ENCODE data around the gene DSCAM. TPM values are rescaled to one million over a fixed set of nuclear protein-coding genes. Genes with fewer than 3 reads are reported as not detected.

DSCAM gene
- polyA plus RNA-seq, 1 experiment = 0.10 TPM

- POLR2A ChIA-PET = no interaction called here
- H3K4me3 ChIP-seq (ENCODE audit: low read depth, low read length) = no peak overlapping the region
- no peak for TF ChIP-seq CTCF (IDR thresholded peaks at IDR 0.05; ENCODE audit: insufficient read depth, low read depth, low read length)
- CTCF ChIA-PET = no interaction called here
- DNase-seq (ENCODE audit: low read depth) = no peak
- H3K36me3 ChIP-seq (ENCODE audit: control insufficient read depth, insufficient read depth, low read length) = no peaks in the 10 kb centered on the region
- no peaks in the 10 kb centered on the region for H3K27me3 ChIP-seq (ENCODE audit: control insufficient read depth, insufficient read depth, low read length)
These were observed 207.3 kb downstream of the DSCAM start for GRCh38 chr21:40639616-40640194.

- CTCF ChIA-PET = interaction anchor here (0.6 kb wide), 1 partner anchor 214 kb away, joined by 4 read pairs; no protein-coding TSS in a partner anchor
- TF ChIP-seq CTCF (IDR thresholded peaks at IDR 0.05; ENCODE audit: insufficient read depth, low read depth, low read length) = no peak
- no peak for DNase-seq (ENCODE audit: low read depth)
- H3K27me3 ChIP-seq (ENCODE audit: control insufficient read depth, insufficient read depth, low read length) = no peaks in the 10 kb centered on the region
- POLR2A ChIA-PET = no interaction called here
- no peaks in the 10 kb centered on the region for H3K36me3 ChIP-seq (ENCODE audit: control insufficient read depth, insufficient read depth, low read length)
- no peak overlapping the region for H3K4me3 ChIP-seq (ENCODE audit: low read depth, low read length)
These were observed 208.3 kb downstream of the DSCAM start for GRCh38 chr21:40638466-40639251.

- TF ChIP-seq CTCF (IDR thresholded peaks at IDR 0.05; ENCODE audit: insufficient read depth, low read depth, low read length) = no peak
- Histone ChIP-seq H3K36me3 (ENCODE audit: control insufficient read depth, insufficient read depth, low read length) (no peaks in the 10 kb centered on the region), H3K27me3 (ENCODE audit: control insufficient read depth, insufficient read depth, low read length) (no peaks in the 10 kb centered on the region), H3K4me3 (ENCODE audit: low read depth, low read length) (no peak overlapping the region)
- no peak for DNase-seq (ENCODE audit: low read depth)
- ChIA-PET CTCF (no interaction called here), POLR2A (no interaction called here)
These were observed 210.9 kb downstream of the DSCAM start for GRCh38 chr21:40636026-40636425.

- ChIA-PET CTCF (no interaction called here), POLR2A (no interaction called here)
- TF ChIP-seq CTCF (IDR thresholded peaks at IDR 0.05; ENCODE audit: insufficient read depth, low read depth, low read length) = no peak
- H3K27me3 ChIP-seq (ENCODE audit: control insufficient read depth, insufficient read depth, low read length) = no peaks in the 10 kb centered on the region
- no peak for DNase-seq (ENCODE audit: low read depth)
- H3K4me3 ChIP-seq (ENCODE audit: low read depth, low read length) = no peak overlapping the region
- no peaks in the 10 kb centered on the region for H3K36me3 ChIP-seq (ENCODE audit: control insufficient read depth, insufficient read depth, low read length)
These were observed 211.6 kb downstream of the DSCAM start for GRCh38 chr21:40635391-40635790.

GRCh38 chr21:40634141-40634540 lies 212.8 kb downstream of the DSCAM start:
- TF ChIP-seq CTCF (IDR thresholded peaks at IDR 0.05; ENCODE audit: insufficient read depth, low read depth, low read length) = no peak
- no peak overlapping the region for H3K4me3 ChIP-seq (ENCODE audit: low read depth, low read length)
- ChIA-PET CTCF (interaction anchor here (1.0 kb wide), 1 partner anchor 18 kb away, joined by 3 read pairs; no protein-coding TSS in a partner anchor), POLR2A (no interaction called here)
- H3K27me3 ChIP-seq (ENCODE audit: control insufficient read depth, insufficient read depth, low read length) = no peaks in the 10 kb centered on the region
- no peaks in the 10 kb centered on the region for H3K36me3 ChIP-seq (ENCODE audit: control insufficient read depth, insufficient read depth, low read length)
- no peak for DNase-seq (ENCODE audit: low read depth)
